ENCODE measurements around the gene GNLY. TPM values are rescaled to one million over a fixed set of nuclear protein-coding genes. Genes with fewer than 3 reads are reported as not detected.

Gene GNLY
- total and polyA plus RNA-seq, 5 donors: 1.4 to 2.6 (median 2.2) TPM; not detected in 1

DNA sequence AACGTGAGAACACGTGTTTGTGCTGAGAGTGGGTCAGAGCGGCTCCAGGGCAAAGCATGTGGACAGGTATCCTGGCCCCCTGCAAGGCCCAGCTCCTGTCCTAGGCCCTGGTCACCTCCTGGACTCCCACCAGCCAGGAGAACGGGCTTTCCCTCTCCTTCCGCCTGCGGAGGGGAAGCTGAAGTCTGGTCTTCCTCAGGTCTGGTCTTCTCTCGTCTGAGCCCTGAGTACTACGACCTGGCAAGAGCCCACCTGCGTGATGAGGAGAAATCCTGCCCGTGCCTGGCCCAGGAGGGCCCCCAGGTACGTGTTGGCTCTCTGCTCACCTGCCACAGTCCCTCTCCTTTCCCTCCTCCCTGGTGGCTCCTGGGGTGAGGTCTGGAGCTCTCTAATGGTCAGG, 963 bp downstream of the GNLY start:
- no peaks in the 10 kb centered on the region for H3K4me1 ChIP-seq (ENCODE audit: control insufficient read depth, insufficient read depth, low read length)
- ATAC-seq: no peak
- H3K9me3 ChIP-seq (ENCODE audit: control insufficient read depth, low read length): no peaks in the 10 kb centered on the region
- H3K27me3 ChIP-seq (ENCODE audit: control insufficient read depth, insufficient read depth): no peaks in the 10 kb centered on the region
- DNase-seq: no peak
- no peak overlapping the region for H3K4me3 ChIP-seq (ENCODE audit: low read length)
- H3K27ac ChIP-seq (ENCODE audit: low read length): no peak overlapping the region
- WGBS: 89% methylated on average over 11 of the region's 11 CpGs
- intact Hi-C loops (cut with DNase I): no loop called here

DNA sequence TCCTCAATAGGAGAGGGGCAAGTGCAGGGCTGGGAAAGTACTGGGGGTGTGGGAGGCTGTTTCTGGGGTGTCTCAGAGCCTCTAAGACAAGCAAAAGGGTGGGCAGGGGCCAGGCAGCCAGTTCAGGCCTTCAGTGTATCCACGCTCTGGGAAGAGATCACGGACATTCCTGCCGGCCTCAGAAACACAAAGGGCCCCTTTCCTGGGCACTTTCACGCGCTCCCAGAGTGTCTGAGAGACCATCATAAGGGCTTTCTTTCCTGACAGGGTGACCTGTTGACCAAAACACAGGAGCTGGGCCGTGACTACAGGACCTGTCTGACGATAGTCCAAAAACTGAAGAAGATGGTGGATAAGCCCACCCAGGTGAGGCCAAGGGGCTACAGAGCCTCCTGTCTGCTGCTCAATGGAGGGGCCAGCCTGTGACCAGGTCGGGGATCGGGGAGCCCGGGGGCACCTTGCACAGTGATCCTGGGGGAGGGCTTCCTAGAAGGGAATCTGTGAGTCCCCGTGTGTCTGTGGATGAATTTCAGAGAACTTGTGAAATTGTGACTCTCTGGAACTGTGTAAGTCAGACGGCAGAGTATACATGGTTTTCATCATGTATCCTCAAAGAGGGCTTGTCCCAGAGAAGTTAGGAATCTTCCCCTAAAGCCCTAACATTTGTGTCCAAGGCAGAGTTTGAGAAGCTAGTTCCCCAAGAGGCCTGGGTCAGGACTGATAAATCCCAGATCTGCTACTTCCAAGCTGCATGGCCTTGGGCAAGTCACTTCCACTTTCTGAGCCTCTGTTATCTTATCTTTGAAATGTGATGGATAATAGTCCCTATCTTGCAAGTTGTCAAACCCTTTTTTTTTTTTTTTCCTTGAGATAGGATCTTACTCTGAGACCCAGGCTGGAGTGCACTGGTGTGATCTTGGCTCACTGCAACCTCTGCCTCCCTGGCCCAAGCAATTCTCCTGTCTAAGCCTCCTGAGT, 1.8 kb downstream of the GNLY start:
- ATAC-seq: no peak
- Histone ChIP-seq H3K4me3 (ENCODE audit: low read length) (no peak overlapping the region), H3K27me3 (ENCODE audit: control insufficient read depth, insufficient read depth) (no peaks in the 10 kb centered on the region), H3K9me3 (ENCODE audit: control insufficient read depth, low read length) (no peaks in the 10 kb centered on the region), H3K27ac (ENCODE audit: low read length) (no peak overlapping the region), H3K4me1 (ENCODE audit: control insufficient read depth, insufficient read depth, low read length) (no peaks in the 10 kb centered on the region)
- intact Hi-C loops (cut with DNase I): no loop called here
- DNase-seq: no peak
- 89% methylated on average over 12 of the region's 12 CpGs for WGBS

DNA sequence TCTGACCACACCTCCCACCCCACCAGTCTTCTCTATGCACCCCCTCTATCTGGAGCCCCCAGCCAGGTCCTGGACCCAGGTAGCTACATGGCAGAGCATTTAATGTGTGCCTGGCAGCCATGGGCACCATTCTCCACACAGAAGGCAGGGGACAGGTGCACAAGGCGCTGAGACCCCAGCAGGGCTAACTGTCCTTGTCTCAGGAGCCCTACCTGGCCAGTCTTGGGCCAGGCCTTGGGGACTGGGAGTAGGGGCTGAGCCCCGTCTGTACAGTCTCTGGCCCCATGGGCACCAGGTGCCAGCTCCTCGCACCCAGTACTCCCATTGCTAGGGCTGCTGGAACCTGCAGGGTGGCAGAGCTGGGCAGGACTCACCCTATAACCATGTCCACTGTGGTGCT, 2.9 kb downstream of the GNLY start:
- Histone ChIP-seq H3K9me3 (ENCODE audit: control insufficient read depth, low read length) (no peaks in the 10 kb centered on the region), H3K4me1 (ENCODE audit: control insufficient read depth, insufficient read depth, low read length) (no peaks in the 10 kb centered on the region), H3K27me3 (ENCODE audit: control insufficient read depth, insufficient read depth) (no peaks in the 10 kb centered on the region), H3K27ac (ENCODE audit: low read length) (no peak overlapping the region), H3K4me3 (ENCODE audit: low read length) (no peak overlapping the region)
- WGBS: 95% methylated on average over 3 of the region's 3 CpGs
- intact Hi-C loops (cut with DNase I): no loop called here
- ATAC-seq (no peak), DNase-seq (no peak)

GRCh38 chr2:85697716-85698115, 3.6 kb downstream of the GNLY start:
- Histone ChIP-seq H3K4me1 (ENCODE audit: control insufficient read depth, insufficient read depth, low read length) (no peaks in the 10 kb centered on the region), H3K9me3 (ENCODE audit: control insufficient read depth, low read length) (no peaks in the 10 kb centered on the region), H3K27me3 (ENCODE audit: control insufficient read depth, insufficient read depth) (no peaks in the 10 kb centered on the region), H3K4me3 (ENCODE audit: low read length) (no peak overlapping the region), H3K27ac (ENCODE audit: low read length) (no peak overlapping the region)
- WGBS: 75% methylated on average over 2 of the region's 2 CpGs
- intact Hi-C loops (cut with DNase I): no loop called here
- ATAC-seq (no peak), DNase-seq (no peak)

DNA sequence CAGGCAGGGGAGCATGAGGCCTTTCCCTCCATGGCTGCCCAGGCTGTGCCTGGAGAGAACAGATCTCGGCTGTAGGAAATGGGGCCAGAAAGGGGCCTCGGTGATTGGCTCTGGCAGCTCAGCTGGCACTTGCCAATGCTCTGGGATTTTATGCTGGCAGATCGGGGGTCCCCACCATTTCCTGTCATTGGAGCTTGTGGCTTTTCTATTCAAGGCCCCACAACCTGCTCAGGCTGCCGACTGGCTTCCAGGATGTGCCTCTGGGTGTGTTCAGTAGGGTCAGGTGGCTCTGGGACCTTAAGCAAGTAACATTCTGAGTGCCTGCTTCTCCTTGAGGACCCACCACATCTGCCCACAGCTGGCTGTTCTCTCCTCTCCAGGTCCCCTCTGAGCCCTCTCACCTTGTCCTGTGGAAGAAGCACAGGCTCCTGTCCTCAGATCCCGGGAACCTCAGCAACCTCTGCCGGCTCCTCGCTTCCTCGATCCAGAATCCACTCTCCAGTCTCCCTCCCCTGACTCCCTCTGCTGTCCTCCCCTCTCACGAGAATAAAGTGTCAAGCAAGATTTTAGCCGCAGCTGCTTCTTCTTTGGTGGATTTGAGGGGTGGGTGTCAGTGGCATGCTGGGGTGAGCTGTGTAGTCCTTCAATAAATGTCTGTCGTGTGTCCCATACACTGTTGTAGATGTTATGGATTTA, 4.2 kb downstream of the GNLY start:
- ATAC-seq: no peak
- Histone ChIP-seq H3K27ac (ENCODE audit: low read length) (no peak overlapping the region), H3K9me3 (ENCODE audit: control insufficient read depth, low read length) (no peaks in the 10 kb centered on the region), H3K4me3 (ENCODE audit: low read length) (no peak overlapping the region), H3K4me1 (ENCODE audit: control insufficient read depth, insufficient read depth, low read length) (no peaks in the 10 kb centered on the region), H3K27me3 (ENCODE audit: control insufficient read depth, insufficient read depth) (no peaks in the 10 kb centered on the region)
- DNase-seq: no peak
- WGBS: 74% methylated on average over 11 of the region's 11 CpGs
- intact Hi-C loops (cut with DNase I): no loop called here

DNA sequence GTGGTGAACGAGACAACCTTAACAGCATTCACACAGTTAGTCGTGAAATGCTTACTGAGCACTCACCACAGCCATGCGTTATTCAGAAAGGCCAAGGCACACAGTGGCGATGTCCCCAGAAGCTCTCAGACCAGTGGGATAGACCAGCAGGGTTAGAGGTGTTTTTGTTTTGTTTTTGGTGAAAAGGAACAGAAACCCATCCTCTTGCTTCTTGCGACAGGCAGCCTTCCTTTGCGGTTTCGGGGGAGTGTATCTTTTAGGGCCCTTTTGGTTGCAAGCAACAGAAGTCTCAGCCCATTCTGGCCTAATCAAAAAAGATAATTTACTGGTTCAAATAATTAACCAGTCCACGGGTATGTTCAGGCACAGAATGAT, 4.7 kb downstream of the GNLY start:
- H3K9me3 ChIP-seq (ENCODE audit: control insufficient read depth, low read length): no peaks in the 10 kb centered on the region
- intact Hi-C loops (cut with DNase I): no loop called here
- WGBS: 83% methylated on average over 8 of the region's 8 CpGs
- H3K4me3 ChIP-seq (ENCODE audit: low read length): no peak overlapping the region
- H3K4me1 ChIP-seq (ENCODE audit: control insufficient read depth, insufficient read depth, low read length): no peaks in the 10 kb centered on the region
- no peak for DNase-seq
- H3K27ac ChIP-seq (ENCODE audit: low read length): no peak overlapping the region
- ATAC-seq: no peak
- no peaks in the 10 kb centered on the region for H3K27me3 ChIP-seq (ENCODE audit: control insufficient read depth, insufficient read depth)

GRCh38 chr2:85699325-85699724, 5.2 kb downstream of the GNLY start:
- DNase-seq: no peak
- Histone ChIP-seq H3K4me3 (ENCODE audit: low read length) (no peak overlapping the region), H3K9me3 (ENCODE audit: control insufficient read depth, low read length) (no peaks in the 10 kb centered on the region), H3K27ac (ENCODE audit: low read length) (no peak overlapping the region), H3K4me1 (ENCODE audit: control insufficient read depth, insufficient read depth, low read length) (no peaks in the 10 kb centered on the region), H3K27me3 (ENCODE audit: control insufficient read depth, insufficient read depth) (no peaks in the 10 kb centered on the region)
- 95% methylated on average over 1 of the region's 1 CpG for WGBS
- intact Hi-C loops (cut with DNase I): no loop called here
- no peak for ATAC-seq

DNA sequence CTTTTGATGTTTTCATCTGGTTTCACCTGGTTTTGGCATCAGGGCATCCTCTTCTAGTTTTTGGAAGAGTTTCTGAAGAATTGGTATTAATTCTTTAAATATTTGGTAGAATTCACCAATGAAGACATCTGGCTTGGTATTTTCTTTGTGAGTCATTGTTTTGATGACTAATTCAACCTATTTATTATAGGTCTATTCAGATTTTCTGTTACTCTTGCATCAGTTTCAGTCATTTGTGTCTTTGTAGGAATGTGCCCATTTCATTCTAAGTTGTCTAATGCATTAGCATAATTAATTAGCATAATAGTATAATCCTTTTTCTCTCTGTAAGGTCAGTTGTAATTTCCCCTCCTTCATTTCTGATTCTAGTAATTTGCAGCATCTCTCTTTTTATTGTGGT, 8.0 kb downstream of the GNLY start:
- Histone ChIP-seq H3K4me3 (ENCODE audit: low read length) (no peak overlapping the region), H3K27me3 (ENCODE audit: control insufficient read depth, insufficient read depth) (no peaks in the 10 kb centered on the region), H3K27ac (ENCODE audit: low read length) (no peak overlapping the region), H3K9me3 (ENCODE audit: control insufficient read depth, low read length) (no peaks in the 10 kb centered on the region), H3K4me1 (ENCODE audit: control insufficient read depth, insufficient read depth, low read length) (peaks cover 2% of the 10 kb centered on the region)
- DNase-seq (no peak), ATAC-seq (no peak)
- intact Hi-C loops (cut with DNase I): loop anchor here in 1 of 4 donors (10.0 kb wide), 1 partner anchor 67 kb away; no protein-coding TSS in a partner anchor

GRCh38 chr2:85702800-85703199, 8.6 kb downstream of the GNLY start:
- intact Hi-C loops (cut with DNase I): loop anchor here in 1 of 4 donors (10.0 kb wide), 1 partner anchor 68 kb away; no protein-coding TSS in a partner anchor
- ATAC-seq: no peak
- Histone ChIP-seq H3K27ac (ENCODE audit: low read length) (no peak overlapping the region), H3K9me3 (ENCODE audit: control insufficient read depth, low read length) (no peaks in the 10 kb centered on the region), H3K4me3 (ENCODE audit: low read length) (no peak overlapping the region), H3K4me1 (ENCODE audit: control insufficient read depth, insufficient read depth, low read length) (peaks cover 2% of the 10 kb centered on the region), H3K27me3 (ENCODE audit: control insufficient read depth, insufficient read depth) (no peaks in the 10 kb centered on the region)
- DNase-seq: peak in 1 of 3 donors; percentile 6
- 77% methylated on average over 4 of the region's 4 CpGs for WGBS

DNA sequence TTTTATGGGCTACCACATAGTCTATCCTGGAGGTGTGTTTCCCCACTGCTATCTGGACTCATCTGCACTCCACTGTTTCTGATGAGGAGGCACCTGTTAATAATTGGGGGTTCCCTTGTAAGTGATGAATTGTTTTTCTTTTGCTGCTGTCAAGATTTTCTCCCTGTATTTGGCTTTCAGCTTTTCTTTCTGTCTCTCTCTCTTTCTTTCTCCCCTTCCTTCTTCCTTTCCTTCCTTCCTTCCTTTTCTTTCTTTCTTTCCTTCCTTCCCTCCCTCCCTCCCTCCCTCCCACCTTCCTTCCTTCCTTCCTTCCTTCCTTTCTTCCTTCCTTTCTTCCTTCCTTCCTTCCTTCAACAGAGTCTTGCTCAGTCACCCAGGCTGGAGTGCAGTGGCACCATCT, 9.2 kb downstream of the GNLY start:
- H3K4me1 ChIP-seq (ENCODE audit: control insufficient read depth, insufficient read depth, low read length): peaks cover 2% of the 10 kb centered on the region
- ATAC-seq: no peak
- H3K27ac ChIP-seq (ENCODE audit: low read length): no peak overlapping the region
- H3K4me3 ChIP-seq (ENCODE audit: low read length): no peak overlapping the region
- H3K9me3 ChIP-seq (ENCODE audit: control insufficient read depth, low read length): no peaks in the 10 kb centered on the region
- intact Hi-C loops (cut with DNase I): loop anchor here in 1 of 4 donors (10.0 kb wide), 1 partner anchor 69 kb away; no protein-coding TSS in a partner anchor
- H3K27me3 ChIP-seq (ENCODE audit: control insufficient read depth, insufficient read depth): no peaks in the 10 kb centered on the region
- DNase-seq: no peak

- DNase-seq (no peak), ATAC-seq (no peak)
- intact Hi-C loops (cut with DNase I): loop anchor here in 1 of 4 donors (10.0 kb wide), 1 partner anchor 69 kb away; no protein-coding TSS in a partner anchor
Measured at GRCh38 chr2:85704038-85704437, 9.9 kb downstream of the GNLY start.

More at GRCh38 chr2:85704038-85704437, 9.9 kb downstream of the GNLY start:
- 92% methylated on average over 3 of the region's 3 CpGs for WGBS
- H3K4me3 ChIP-seq (ENCODE audit: low read length): no peak overlapping the region
- H3K9me3 ChIP-seq (ENCODE audit: control insufficient read depth, low read length): no peaks in the 10 kb centered on the region
- no peaks in the 10 kb centered on the region for H3K27me3 ChIP-seq (ENCODE audit: control insufficient read depth, insufficient read depth)
- H3K27ac ChIP-seq (ENCODE audit: low read length): no peak overlapping the region
- peaks cover 2% of the 10 kb centered on the region for H3K4me1 ChIP-seq (ENCODE audit: control insufficient read depth, insufficient read depth, low read length)

Measured in right cardiac atrium (tissue), 5 donors.